Tibial nerve (tissue), 3 donors: ENCODE data around the gene MON2.

Experiments
- CTCF ChIP-seq, 5 experiments: fragments of 200-600 bp in 3 of 5; fragments of 450-650 bp in 2 of 5; sonication (generic) in 3 of 5; IDR thresholded peaks; one replicate each; pipeline ENCODE4 v1.5.1; 2016 to 2019; ENCODE audit warnings: antibody characterized with exemption in 5 of 5, mild to moderate bottlenecking in 3 of 5, moderate library complexity in 2 of 5
- POLR2A ChIP-seq, 2 donors: fragments of 450-650 bp; IDR thresholded peaks; one replicate each; pipeline ENCODE4 v1.6.1; 2017; ENCODE audit warnings: antibody characterized with exemption in 2 of 2, mild to moderate bottlenecking in 2 of 2, moderate library complexity in 2 of 2

GRCh38 chr12:62468397-62468796 is 1.8 kb downstream of the MON2 start:
- TF ChIP-seq CTCF (IDR thresholded peaks at IDR 0.05) (no peak), POLR2A (IDR thresholded peaks at IDR 0.05) (no peak)
